Calu3 (cell line): ENCODE measurements around the gene VWA7. TPM values are rescaled to one million over a fixed set of nuclear protein-coding genes. Genes with fewer than 3 reads are reported as not detected.

ENCODE experiments used
- BruUV-seq: library from RNA; stranded (reverse); fragments of 400-500 nt; replicated peaks from 2 replicates; lab custom pipeline; 2021; lab: Mats Ljungman, UMichigan
- CTCF ChIA-PET: fragments of 300-600 bp; sonication (Branson Sonifier 250); formaldehyde crosslinking; loops from one replicate; lab custom pipeline; 2022; ENCODE audit warnings: antibody characterized with exemption; lab: Charles Lee
- DNase-seq: peaks from one replicate; pipeline ENCODE4 v3.0.0; 2022
- H3K27ac Mint-ChIP-seq: one replicate; pipeline ENCODE4 v1.8.0; 2022; ENCODE audit warnings: mixed read lengths; ENCODE audit not compliant: unreplicated experiment
- H3K27me3 Mint-ChIP-seq: one replicate; pipeline ENCODE4 v1.8.0; 2022; ENCODE audit warnings: mixed read lengths; ENCODE audit not compliant: unreplicated experiment
- H3K36me3 Mint-ChIP-seq: one replicate; pipeline ENCODE4 v1.8.0; 2022; ENCODE audit warnings: mild to moderate bottlenecking, moderate library complexity, mixed read lengths; ENCODE audit not compliant: insufficient read depth, unreplicated experiment
- H3K4me1 Mint-ChIP-seq: one replicate; pipeline ENCODE4 v1.8.0; 2022; ENCODE audit warnings: mild to moderate bottlenecking, low read depth, mixed read lengths; ENCODE audit not compliant: unreplicated experiment
- H3K4me3 Mint-ChIP-seq: one replicate; pipeline ENCODE4 v1.8.0; 2022; ENCODE audit warnings: mild to moderate bottlenecking, low read depth, moderate library complexity, mixed read lengths; ENCODE audit not compliant: unreplicated experiment
- H3K9me3 Mint-ChIP-seq: one replicate; pipeline ENCODE4 v1.8.0; 2022; ENCODE audit warnings: low read depth, mixed read lengths; ENCODE audit not compliant: unreplicated experiment
- CTCF ChIP-seq: fragments of 200-600 bp; IDR thresholded peaks from one replicate; pipeline ENCODE4 v1.8.0; 2022; ENCODE audit warnings: antibody characterized with exemption; ENCODE audit not compliant: unreplicated experiment
- intact Hi-C: fragments of 100-400 bp; cut with micrococcal nuclease; formaldehyde crosslinking; loops from one replicate; pipeline ENCODE4 v1.10.0; 2022; ENCODE audit not compliant: unreplicated experiment
- total RNA-seq: library from RNA; stranded (reverse); gene quantifications from 2 replicates; pipeline ENCODE4 v1.2.3, GENCODE V29; 2022

Gene VWA7
- total RNA-seq, 1 experiment from 2014 or later = 22.1 TPM

- peaks cover 99% of the 10 kb centered on the region for H3K36me3 Mint-ChIP-seq
These were observed 4.4 kb upstream of the VWA7 start for GRCh38 chr6:31781244-31782125.

GRCh38 chr6:31780507-31781243 is 3.5 kb upstream of the VWA7 start:
- Mint-ChIP-seq H3K27me3 (no peaks in the 10 kb centered on the region), H3K4me3 (no peak overlapping the region), H3K27ac (peak overlapping the region; percentile 15), H3K4me1 (peaks cover 23% of the 10 kb centered on the region), H3K36me3 (peaks cover 99% of the 10 kb centered on the region), H3K9me3 (no peaks in the 10 kb centered on the region)
- no peak for DNase-seq
- TF ChIP-seq CTCF = no peak
- intact Hi-C loops = no loop called here
- CTCF ChIA-PET = interaction anchor here (0.5 kb wide), 1 partner anchor 116 kb away, joined by 3 read pairs; the partner anchor contains the start of gene GPANK1
- no TSS peak for BruUV-seq

More at GRCh38 chr6:31781244-31782125, 4.4 kb upstream of the VWA7 start:
- Mint-ChIP-seq H3K27ac (peak overlapping the region; percentile 15), H3K27me3 (no peaks in the 10 kb centered on the region), H3K4me3 (no peak overlapping the region), H3K4me1 (peaks cover 15% of the 10 kb centered on the region), H3K9me3 (no peaks in the 10 kb centered on the region)
- DNase-seq = no peak
- BruUV-seq = no TSS peak
- intact Hi-C loops = no loop called here
- CTCF ChIA-PET = no interaction called here
- no peak for TF ChIP-seq CTCF

- peaks cover 30% of the 10 kb centered on the region for H3K4me1 Mint-ChIP-seq
- no peak overlapping the region for H3K27ac Mint-ChIP-seq
- no peak for DNase-seq
- intact Hi-C loops = loop anchor here (5.0 to 10.0 kb wide), 3 partner anchors 42 to 165 kb away; partner anchors contain the start of genes CFB and NEU1
- H3K4me3 Mint-ChIP-seq = no peak overlapping the region
- CTCF ChIA-PET = no interaction called here
- BruUV-seq = no TSS peak
- H3K27me3 Mint-ChIP-seq = no peaks in the 10 kb centered on the region
- H3K36me3 Mint-ChIP-seq = peaks cover 99% of the 10 kb centered on the region
- H3K9me3 Mint-ChIP-seq = no peaks in the 10 kb centered on the region
- TF ChIP-seq CTCF = no peak
These were observed 2.8 kb upstream of the VWA7 start for GRCh38 chr6:31779908-31780307.
